ENCODE measurements around the gene PHKG2.

The PHKG2 gene

DNA sequence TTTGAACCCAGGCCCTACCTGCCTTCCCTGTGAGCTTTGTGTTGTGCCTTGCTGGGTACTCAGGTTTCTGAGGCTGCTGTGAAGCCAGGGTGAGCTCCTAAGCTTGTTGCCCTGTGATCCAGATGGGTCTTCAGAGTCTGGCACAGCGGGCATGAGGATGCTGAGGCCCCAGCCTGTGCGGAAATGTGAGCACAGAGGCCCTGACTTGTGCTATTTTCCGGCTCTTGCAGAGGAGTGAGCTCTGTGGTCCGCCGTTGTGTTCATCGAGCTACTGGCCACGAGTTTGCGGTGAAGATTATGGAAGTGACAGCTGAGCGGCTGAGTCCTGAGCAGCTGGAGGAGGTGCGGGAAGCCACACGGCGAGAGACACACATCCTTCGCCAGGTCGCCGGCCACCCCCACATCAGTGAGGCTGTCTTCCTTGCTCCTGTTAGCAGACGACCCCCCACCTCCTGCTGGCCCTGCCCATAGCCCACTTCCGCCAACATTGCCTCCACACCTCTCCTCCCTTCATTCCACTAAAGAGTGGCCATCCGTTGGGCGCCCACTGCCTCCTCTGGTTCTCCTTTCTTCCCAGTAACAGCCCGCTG, 2.7 kb downstream of the PHKG2 start:
- Histone ChIP-seq H3F3A (ENCODE audit: insufficient read depth, low read length) (peaks cover 8% of the 10 kb centered on the region), H3K4me2 (ENCODE audit: low read depth, low read length) (no peak overlapping the region)

DNA sequence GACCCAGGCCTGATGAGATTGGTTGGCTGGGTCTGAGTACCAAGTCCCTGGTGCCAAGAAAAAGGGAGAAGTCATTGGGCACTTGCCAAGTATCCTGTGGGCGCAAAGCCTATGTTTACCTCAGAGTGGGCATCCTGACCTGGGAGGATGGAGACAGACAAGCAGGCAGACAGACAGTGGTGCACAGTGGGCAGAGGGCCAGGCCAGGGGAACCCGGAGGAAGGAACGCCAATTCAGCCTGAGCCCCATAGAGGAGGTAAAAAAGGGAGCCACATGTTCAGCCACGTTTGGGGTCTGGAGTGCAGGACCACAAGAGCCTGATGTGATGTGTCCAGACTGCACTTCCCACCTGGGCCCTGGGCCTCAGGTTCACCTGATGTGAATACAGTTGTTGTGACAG, 5.4 kb downstream of the PHKG2 start:
- no peaks in the 10 kb centered on the region for H4K20me1 ChIP-seq (ENCODE audit: insufficient read depth, low read length)
- H3K4me2 ChIP-seq (ENCODE audit: low read depth, low read length), result no peak overlapping the region
- DNase-seq, result no peak
- TF ChIP-seq, protein P1, sequence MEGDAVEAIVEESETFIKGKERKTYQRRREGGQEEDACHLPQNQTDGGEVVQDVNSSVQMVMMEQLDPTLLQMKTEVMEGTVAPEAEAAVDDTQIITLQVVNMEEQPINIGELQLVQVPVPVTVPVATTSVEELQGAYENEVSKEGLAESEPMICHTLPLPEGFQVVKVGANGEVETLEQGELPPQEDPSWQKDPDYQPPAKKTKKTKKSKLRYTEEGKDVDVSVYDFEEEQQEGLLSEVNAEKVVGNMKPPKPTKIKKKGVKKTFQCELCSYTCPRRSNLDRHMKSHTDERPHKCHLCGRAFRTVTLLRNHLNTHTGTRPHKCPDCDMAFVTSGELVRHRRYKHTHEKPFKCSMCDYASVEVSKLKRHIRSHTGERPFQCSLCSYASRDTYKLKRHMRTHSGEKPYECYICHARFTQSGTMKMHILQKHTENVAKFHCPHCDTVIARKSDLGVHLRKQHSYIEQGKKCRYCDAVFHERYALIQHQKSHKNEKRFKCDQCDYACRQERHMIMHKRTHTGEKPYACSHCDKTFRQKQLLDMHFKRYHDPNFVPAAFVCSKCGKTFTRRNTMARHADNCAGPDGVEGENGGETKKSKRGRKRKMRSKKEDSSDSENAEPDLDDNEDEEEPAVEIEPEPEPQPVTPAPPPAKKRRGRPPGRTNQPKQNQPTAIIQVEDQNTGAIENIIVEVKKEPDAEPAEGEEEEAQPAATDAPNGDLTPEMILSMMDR (IDR thresholded peaks at IDR 0.05; ENCODE audit: low read length), result no peak
- TF ChIP-seq EZH2 (optimal IDR thresholded peaks at IDR 0.05; ENCODE audit: low read depth, low read length) (no peak), EZH2phosphoT487 (IDR thresholded peaks at IDR 0.05; ENCODE audit: low read length) (no peak)
- no peaks in the 10 kb centered on the region for H3K9me2 ChIP-seq (replicated peaks; ENCODE audit: insufficient read depth, low read length)
- H3K4me3 ChIP-seq (ENCODE audit: low read length), result no peak overlapping the region
- no peak overlapping the region for H2AFZ ChIP-seq (ENCODE audit: low read length)
- no peaks in the 10 kb centered on the region for H3K4me1 ChIP-seq (ENCODE audit: low read length)
- no peaks in the 10 kb centered on the region for H3K36me3 ChIP-seq (replicated peaks; ENCODE audit: insufficient read depth, low read length)
- H3K9me3 ChIP-seq (replicated peaks; ENCODE audit: insufficient read depth, low read length), result no peaks in the 10 kb centered on the region
- H3K79me2 ChIP-seq (ENCODE audit: low read length), result peaks cover 24% of the 10 kb centered on the region
- no peaks in the 10 kb centered on the region for H3K27me3 ChIP-seq (replicated peaks; ENCODE audit: insufficient read depth, low read length)
- H3F3A ChIP-seq (ENCODE audit: insufficient read depth, low read length), result no peaks in the 10 kb centered on the region
- H3K27ac ChIP-seq (ENCODE audit: low read length), result no peak overlapping the region
- H3K9ac ChIP-seq (ENCODE audit: low read length), result no peak overlapping the region

More for the DNA sequence above, 2.7 kb downstream of the PHKG2 start:
- Histone ChIP-seq H4K20me1 (ENCODE audit: insufficient read depth, low read length) (no peaks in the 10 kb centered on the region), H3K27ac (ENCODE audit: low read length) (no peak overlapping the region), H3K4me3 (ENCODE audit: low read length) (no peak overlapping the region), H3K9me3 (replicated peaks; ENCODE audit: insufficient read depth, low read length) (no peaks in the 10 kb centered on the region), H3K9me2 (replicated peaks; ENCODE audit: insufficient read depth, low read length) (no peaks in the 10 kb centered on the region), H3K9ac (ENCODE audit: low read length) (no peak overlapping the region), H3K27me3 (replicated peaks; ENCODE audit: insufficient read depth, low read length) (no peaks in the 10 kb centered on the region), H3K79me2 (ENCODE audit: low read length) (peaks cover 24% of the 10 kb centered on the region), H3K4me1 (ENCODE audit: low read length) (no peaks in the 10 kb centered on the region), H3K36me3 (replicated peaks; ENCODE audit: insufficient read depth, low read length) (no peaks in the 10 kb centered on the region), H2AFZ (ENCODE audit: low read length) (no peak overlapping the region)
- no peak for DNase-seq
- TF ChIP-seq EZH2phosphoT487 (IDR thresholded peaks at IDR 0.05; ENCODE audit: low read length), result no peak

DNA sequence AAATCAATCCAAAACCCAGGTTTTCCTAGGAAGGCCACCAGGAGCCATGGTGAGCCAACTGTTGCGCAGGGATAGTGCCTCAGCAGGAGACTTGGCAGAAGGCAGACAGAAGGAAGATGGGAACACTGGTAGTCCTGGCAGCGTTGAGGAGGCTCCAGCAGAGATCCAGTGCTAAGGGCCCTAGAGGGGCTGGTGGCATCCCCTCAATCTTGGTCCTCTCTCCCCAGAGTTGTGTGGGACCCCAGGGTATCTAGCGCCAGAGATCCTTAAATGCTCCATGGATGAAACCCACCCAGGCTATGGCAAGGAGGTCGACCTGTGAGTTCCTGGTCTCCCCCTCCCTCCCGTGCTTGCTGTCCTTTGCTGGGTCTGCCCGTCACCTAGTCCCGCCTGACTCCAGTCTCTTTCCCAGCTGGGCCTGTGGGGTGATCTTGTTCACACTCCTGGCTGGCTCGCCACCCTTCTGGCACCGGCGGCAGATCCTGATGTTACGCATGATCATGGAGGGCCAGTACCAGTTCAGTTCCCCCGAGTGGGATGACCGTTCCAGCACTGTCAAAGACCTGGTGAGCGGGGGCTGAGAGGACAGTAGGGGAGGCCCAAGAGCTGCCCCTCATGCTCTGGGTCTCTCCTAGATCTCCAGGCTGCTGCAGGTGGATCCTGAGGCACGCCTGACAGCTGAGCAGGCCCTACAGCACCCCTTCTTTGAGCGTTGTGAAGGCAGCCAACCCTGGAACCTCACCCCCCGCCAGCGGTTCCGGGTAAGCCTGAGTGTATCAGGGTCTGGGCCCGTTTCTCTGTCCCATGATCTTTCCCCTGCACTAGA, 7.9 kb downstream of the PHKG2 start:
- Histone ChIP-seq H4K20me1 (ENCODE audit: insufficient read depth, low read length) (no peaks in the 10 kb centered on the region), H3K9me2 (replicated peaks; ENCODE audit: insufficient read depth, low read length) (no peaks in the 10 kb centered on the region), H2AFZ (ENCODE audit: low read length) (no peak overlapping the region), H3K27me3 (replicated peaks; ENCODE audit: insufficient read depth, low read length) (no peaks in the 10 kb centered on the region), H3K4me3 (ENCODE audit: low read length) (no peak overlapping the region), H3K4me2 (ENCODE audit: low read depth, low read length) (no peak overlapping the region), H3F3A (ENCODE audit: insufficient read depth, low read length) (no peaks in the 10 kb centered on the region), H3K79me2 (ENCODE audit: low read length) (no peaks in the 10 kb centered on the region), H3K27ac (ENCODE audit: low read length) (no peak overlapping the region), H3K9me3 (replicated peaks; ENCODE audit: insufficient read depth, low read length) (no peaks in the 10 kb centered on the region), H3K4me1 (ENCODE audit: low read length) (peaks cover 8% of the 10 kb centered on the region; the same call in 1 of the 2 replicates), H3K9ac (ENCODE audit: low read length) (no peak overlapping the region), H3K36me3 (replicated peaks; ENCODE audit: insufficient read depth, low read length) (no peaks in the 10 kb centered on the region)
- no peak for DNase-seq
- no peak for TF ChIP-seq EZH2phosphoT487 (IDR thresholded peaks at IDR 0.05; ENCODE audit: low read length)
- TF ChIP-seq EZH2 (optimal IDR thresholded peaks at IDR 0.05; ENCODE audit: low read depth, low read length), result no peak
- TF ChIP-seq, protein P1 (IDR thresholded peaks at IDR 0.05; ENCODE audit: low read length), result no peak

DNA sequence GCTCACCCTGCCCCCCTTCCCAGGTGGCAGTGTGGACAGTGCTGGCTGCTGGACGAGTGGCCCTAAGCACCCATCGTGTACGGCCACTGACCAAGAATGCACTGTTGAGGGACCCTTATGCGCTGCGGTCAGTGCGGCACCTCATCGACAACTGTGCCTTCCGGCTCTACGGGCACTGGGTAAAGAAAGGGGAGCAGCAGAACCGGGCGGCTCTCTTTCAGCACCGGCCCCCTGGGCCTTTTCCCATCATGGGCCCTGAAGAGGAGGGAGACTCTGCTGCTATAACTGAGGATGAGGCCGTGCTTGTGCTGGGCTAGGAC, 8.5 kb downstream of the PHKG2 start:
- no peaks in the 10 kb centered on the region for H3K9me2 ChIP-seq (replicated peaks; ENCODE audit: insufficient read depth, low read length)
- H3K4me2 ChIP-seq (ENCODE audit: low read depth, low read length), result no peak overlapping the region
- no peak overlapping the region for H2AFZ ChIP-seq (ENCODE audit: low read length)
- no peaks in the 10 kb centered on the region for H4K20me1 ChIP-seq (ENCODE audit: insufficient read depth, low read length)
- TF ChIP-seq, protein P1 (IDR thresholded peaks at IDR 0.05; ENCODE audit: low read length), result no peak
- TF ChIP-seq EZH2 (optimal IDR thresholded peaks at IDR 0.05; ENCODE audit: low read depth, low read length) (no peak), EZH2phosphoT487 (IDR thresholded peaks at IDR 0.05; ENCODE audit: low read length) (no peak)
- no peak for DNase-seq
- H3K36me3 ChIP-seq (replicated peaks; ENCODE audit: insufficient read depth, low read length), result no peaks in the 10 kb centered on the region
- H3K4me1 ChIP-seq (ENCODE audit: low read length), result peaks cover 8% of the 10 kb centered on the region; the same call in 1 of the 2 replicates
- H3K4me3 ChIP-seq (ENCODE audit: low read length), result no peak overlapping the region
- H3K79me2 ChIP-seq (ENCODE audit: low read length), result no peaks in the 10 kb centered on the region
- H3K27ac ChIP-seq (ENCODE audit: low read length), result no peak overlapping the region
- no peaks in the 10 kb centered on the region for H3F3A ChIP-seq (ENCODE audit: insufficient read depth, low read length)
- no peaks in the 10 kb centered on the region for H3K9me3 ChIP-seq (replicated peaks; ENCODE audit: insufficient read depth, low read length)
- H3K9ac ChIP-seq (ENCODE audit: low read length), result no peak overlapping the region
- H3K27me3 ChIP-seq (replicated peaks; ENCODE audit: insufficient read depth, low read length), result no peaks in the 10 kb centered on the region
